ENCODE measurements around the gene CYP3A7.

DNA sequence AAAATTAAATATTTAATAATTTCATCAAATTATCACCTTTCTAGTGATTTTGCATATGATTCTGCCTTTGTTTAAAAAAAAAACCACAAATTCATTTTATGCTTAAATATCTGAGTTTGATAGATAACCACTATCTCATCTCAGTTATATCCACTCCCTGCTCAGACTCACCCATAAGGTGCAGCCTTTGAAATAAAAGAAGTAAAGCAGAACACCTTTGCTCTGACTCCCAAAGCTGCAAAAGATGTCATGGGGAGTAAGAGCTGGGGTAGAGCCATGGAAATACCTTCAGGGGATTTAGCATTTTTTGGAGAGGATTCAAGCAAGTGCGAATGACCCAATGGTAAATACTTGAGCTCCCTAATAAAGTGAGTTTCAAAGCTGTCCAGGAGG is 40.1 kb downstream of the CYP3A7 start:
- TF ChIP-seq BHLHE40 (IDR thresholded peaks at IDR 0.05; ENCODE audit: low read length) (no peak), POLR2AphosphoS5 (IDR thresholded peaks at IDR 0.05; ENCODE audit: control insufficient read depth, insufficient read depth, low read depth, low read length) (no peak), FOXM1 (IDR thresholded peaks at IDR 0.05; ENCODE audit: low read depth) (no peak), FOXM1 (CRISPR knock-in tag; IDR thresholded peaks at IDR 0.05; ENCODE audit: low read depth) (no peak), ZC3H8 (IDR thresholded peaks at IDR 0.05) (no peak), SRF (CRISPR knock-in tag; IDR thresholded peaks at IDR 0.05) (no peak), EZH2 (IDR thresholded peaks at IDR 0.05; ENCODE audit: borderline replicate concordance, low read depth, low read length) (no peak), CTCF (IDR thresholded peaks at IDR 0.05 in 2 of 3, conservative IDR thresholded peaks at IDR 0.05 in 1 of 3; ENCODE audit: insufficient read depth in 2 of 3, low read depth in 1 of 3, low read length in 3 of 3) (no peak)
- TF ChIP-seq, protein P1, sequence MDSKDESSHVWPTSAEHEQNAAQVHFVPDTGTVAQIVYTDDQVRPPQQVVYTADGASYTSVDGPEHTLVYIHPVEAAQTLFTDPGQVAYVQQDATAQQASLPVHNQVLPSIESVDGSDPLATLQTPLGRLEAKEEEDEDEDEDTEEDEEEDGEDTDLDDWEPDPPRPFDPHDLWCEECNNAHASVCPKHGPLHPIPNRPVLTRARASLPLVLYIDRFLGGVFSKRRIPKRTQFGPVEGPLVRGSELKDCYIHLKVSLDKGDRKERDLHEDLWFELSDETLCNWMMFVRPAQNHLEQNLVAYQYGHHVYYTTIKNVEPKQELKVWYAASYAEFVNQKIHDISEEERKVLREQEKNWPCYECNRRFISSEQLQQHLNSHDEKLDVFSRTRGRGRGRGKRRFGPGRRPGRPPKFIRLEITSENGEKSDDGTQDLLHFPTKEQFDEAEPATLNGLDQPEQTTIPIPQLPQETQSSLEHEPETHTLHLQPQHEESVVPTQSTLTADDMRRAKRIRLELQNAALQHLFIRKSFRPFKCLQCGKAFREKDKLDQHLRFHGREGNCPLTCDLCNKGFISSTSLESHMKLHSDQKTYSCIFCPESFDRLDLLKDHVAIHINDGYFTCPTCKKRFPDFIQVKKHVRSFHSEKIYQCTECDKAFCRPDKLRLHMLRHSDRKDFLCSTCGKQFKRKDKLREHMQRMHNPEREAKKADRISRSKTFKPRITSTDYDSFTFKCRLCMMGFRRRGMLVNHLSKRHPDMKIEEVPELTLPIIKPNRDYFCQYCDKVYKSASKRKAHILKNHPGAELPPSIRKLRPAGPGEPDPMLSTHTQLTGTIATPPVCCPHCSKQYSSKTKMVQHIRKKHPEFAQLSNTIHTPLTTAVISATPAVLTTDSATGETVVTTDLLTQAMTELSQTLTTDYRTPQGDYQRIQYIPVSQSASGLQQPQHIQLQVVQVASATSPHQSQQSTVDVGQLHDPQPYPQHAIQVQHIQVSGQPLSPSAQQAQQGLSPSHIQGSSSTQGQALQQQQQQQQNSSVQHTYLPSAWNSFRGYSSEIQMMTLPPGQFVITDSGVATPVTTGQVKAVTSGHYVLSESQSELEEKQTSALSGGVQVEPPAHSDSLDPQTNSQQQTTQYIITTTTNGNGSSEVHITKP (IDR thresholded peaks at IDR 0.05; ENCODE audit: partially characterized antibody): no peak
